HUES48 (cell line): Measurements from ENCODE around the gene GNGT2.

Source experiments
- H3K27ac ChIP-seq: one replicate; pipeline ENCODE4 v1.7.0; 2013; ENCODE audit warnings: low read depth, low read length, inconsistent platforms
- H3K27me3 ChIP-seq: 2 replicates; pipeline ENCODE4 v1.6.1; 2013; ENCODE audit warnings: mild to moderate bottlenecking, low read length; ENCODE audit not compliant: control insufficient read depth, insufficient read depth
- H3K36me3 ChIP-seq: 2 replicates; pipeline ENCODE4 v1.6.1; 2013; ENCODE audit warnings: low read length; ENCODE audit not compliant: control insufficient read depth, insufficient read depth
- H3K4me1 ChIP-seq: 2 replicates; pipeline ENCODE4 v1.6.1; 2013; ENCODE audit warnings: mild to moderate bottlenecking, low read length; ENCODE audit not compliant: control insufficient read depth, insufficient read depth
- H3K4me3 ChIP-seq: 2 replicates; pipeline ENCODE4 v1.5.1; 2013; ENCODE audit warnings: mild to moderate bottlenecking, low read depth, low read length
- H3K9ac ChIP-seq: 2 replicates; pipeline ENCODE4 v1.6.1; 2013; ENCODE audit warnings: mild to moderate bottlenecking, low read depth, low read length, moderate library complexity
- H3K9me3 ChIP-seq: 2 replicates; pipeline ENCODE4 v1.6.1; 2013; ENCODE audit warnings: low read length; ENCODE audit not compliant: control insufficient read depth, insufficient read depth

Gene GNGT2

GRCh38 chr17:49200423-49201083, 9.8 kb downstream of the GNGT2 start:
- H3K27me3 ChIP-seq, result no peaks in the 10 kb centered on the region
- no peak overlapping the region for H3K27ac ChIP-seq
- no peak overlapping the region for H3K9ac ChIP-seq
- H3K4me3 ChIP-seq, result no peak overlapping the region
- H3K36me3 ChIP-seq, result no peaks in the 10 kb centered on the region
- H3K9me3 ChIP-seq, result no peaks in the 10 kb centered on the region
- H3K4me1 ChIP-seq, result no peaks in the 10 kb centered on the region

GRCh38 chr17:49198211-49198610, 12.2 kb downstream of the GNGT2 start:
- H3K9me3 ChIP-seq, result no peaks in the 10 kb centered on the region
- no peaks in the 10 kb centered on the region for H3K4me1 ChIP-seq
- H3K27me3 ChIP-seq, result no peaks in the 10 kb centered on the region
- no peak overlapping the region for H3K9ac ChIP-seq
- H3K4me3 ChIP-seq, result no peak overlapping the region
- H3K36me3 ChIP-seq, result no peaks in the 10 kb centered on the region
- no peak overlapping the region for H3K27ac ChIP-seq

GRCh38 chr17:49197346-49197998, 12.9 kb downstream of the GNGT2 start:
- Histone ChIP-seq H3K27me3 (no peaks in the 10 kb centered on the region), H3K9ac (no peak overlapping the region), H3K4me1 (no peaks in the 10 kb centered on the region), H3K4me3 (no peak overlapping the region), H3K9me3 (no peaks in the 10 kb centered on the region), H3K36me3 (no peaks in the 10 kb centered on the region), H3K27ac (no peak overlapping the region)

GRCh38 chr17:49196520-49196919, 13.9 kb downstream of the GNGT2 start:
- Histone ChIP-seq H3K4me1 (no peaks in the 10 kb centered on the region), H3K9me3 (no peaks in the 10 kb centered on the region), H3K9ac (no peak overlapping the region), H3K27me3 (no peaks in the 10 kb centered on the region), H3K36me3 (no peaks in the 10 kb centered on the region), H3K4me3 (no peak overlapping the region), H3K27ac (no peak overlapping the region)

- Histone ChIP-seq H3K36me3 (no peaks in the 10 kb centered on the region), H3K27ac (no peak overlapping the region), H3K4me3 (no peak overlapping the region), H3K9ac (no peak overlapping the region), H3K27me3 (no peaks in the 10 kb centered on the region), H3K9me3 (no peaks in the 10 kb centered on the region), H3K4me1 (no peaks in the 10 kb centered on the region)
Measured at GRCh38 chr17:49195751-49196150, 14.6 kb downstream of the GNGT2 start.

- Histone ChIP-seq H3K36me3 (no peaks in the 10 kb centered on the region), H3K4me3 (peak overlapping the region; percentile 81), H3K9me3 (no peaks in the 10 kb centered on the region), H3K4me1 (no peaks in the 10 kb centered on the region), H3K27ac (no peak overlapping the region), H3K9ac (no peak overlapping the region), H3K27me3 (no peaks in the 10 kb centered on the region)
Measured at GRCh38 chr17:49194297-49194607, 16.1 kb downstream of the GNGT2 start.

- Histone ChIP-seq H3K36me3 (no peaks in the 10 kb centered on the region), H3K4me3 (peak overlapping the region; percentile 81), H3K27ac (peak overlapping the region; percentile 60), H3K9me3 (no peaks in the 10 kb centered on the region), H3K4me1 (no peaks in the 10 kb centered on the region), H3K27me3 (no peaks in the 10 kb centered on the region), H3K9ac (peak overlapping the region; percentile 26)
Measured at GRCh38 chr17:49193513-49194296, 16.7 kb downstream of the GNGT2 start.

GRCh38 chr17:49191917-49192741, 18.2 kb downstream of the GNGT2 start:
- Histone ChIP-seq H3K9ac (peak overlapping the region; percentile 83), H3K36me3 (no peaks in the 10 kb centered on the region), H3K27ac (peak overlapping the region; percentile 84), H3K27me3 (no peaks in the 10 kb centered on the region), H3K9me3 (no peaks in the 10 kb centered on the region), H3K4me1 (no peaks in the 10 kb centered on the region), H3K4me3 (peak overlapping the region; percentile 81)

GRCh38 chr17:49191409-49191916, 18.9 kb downstream of the GNGT2 start:
- Histone ChIP-seq H3K4me1 (no peaks in the 10 kb centered on the region), H3K36me3 (no peaks in the 10 kb centered on the region), H3K27ac (peak overlapping the region; percentile 84), H3K4me3 (peak overlapping the region; percentile 81), H3K9me3 (no peaks in the 10 kb centered on the region), H3K27me3 (no peaks in the 10 kb centered on the region), H3K9ac (peak overlapping the region; percentile 83)

GRCh38 chr17:49190932-49191331, 19.4 kb downstream of the GNGT2 start:
- H3K4me1 ChIP-seq, result no peaks in the 10 kb centered on the region
- no peak overlapping the region for H3K9ac ChIP-seq
- H3K9me3 ChIP-seq, result no peaks in the 10 kb centered on the region
- H3K27ac ChIP-seq, result no peak overlapping the region
- no peak overlapping the region for H3K4me3 ChIP-seq
- H3K36me3 ChIP-seq, result no peaks in the 10 kb centered on the region
- H3K27me3 ChIP-seq, result no peaks in the 10 kb centered on the region
